Liver (tissue), 3 donors: Measurements from ENCODE around the gene TMTC2.

Experiments
- ATF3 ChIP-seq: IDR thresholded peaks from 2 replicates; pipeline ENCODE4 v1.6.1; 2016; ENCODE audit warnings: antibody characterized with exemption
- CTCF ChIP-seq: fragments of 150-350 bp; IDR thresholded peaks from 2 replicates; pipeline ENCODE4 v1.5.1; 2017; ENCODE audit warnings: improper control_type of control experiment, low read depth, low read length; ENCODE audit not compliant: missing input control
- GABPA ChIP-seq, 2 donors: IDR thresholded peaks in 1 of 2; conservative IDR thresholded peaks in 1 of 2; 2 replicates each; pipeline ENCODE4 v1.6.1; 2016; ENCODE audit warnings: antibody characterized with exemption in 2 of 2, mild to moderate bottlenecking in 1 of 2, moderate library complexity in 1 of 2
- HNF4G ChIP-seq: IDR thresholded peaks from 2 replicates; pipeline ENCODE4 v1.6.1; 2016; ENCODE audit warnings: antibody characterized with exemption
- JUND ChIP-seq, 2 donors: IDR thresholded peaks; 2 replicates each; pipeline ENCODE4 v1.6.1; 2016; ENCODE audit warnings: antibody characterized with exemption in 2 of 2
- MAX ChIP-seq: IDR thresholded peaks from 2 replicates; pipeline ENCODE4 v1.6.1; 2016; ENCODE audit warnings: antibody characterized with exemption
- NR2F2 ChIP-seq: IDR thresholded peaks from 2 replicates; pipeline ENCODE4 v1.6.1; 2016; ENCODE audit warnings: antibody characterized with exemption
- RAD21 ChIP-seq, 2 donors: IDR thresholded peaks; 2 replicates each; pipeline ENCODE4 v1.6.1; 2016; ENCODE audit warnings: antibody characterized with exemption in 2 of 2, mild to moderate bottlenecking in 2 of 2
- REST ChIP-seq: IDR thresholded peaks from 2 replicates; pipeline ENCODE4 v1.6.1; 2016; ENCODE audit warnings: antibody characterized with exemption, mild to moderate bottlenecking
- SP1 ChIP-seq: IDR thresholded peaks from 2 replicates; pipeline ENCODE4 v1.6.1; 2018; ENCODE audit warnings: antibody characterized with exemption, mild to moderate bottlenecking
- TAF1 ChIP-seq: conservative IDR thresholded peaks from 2 replicates; pipeline ENCODE4 v1.6.1; 2016; ENCODE audit warnings: antibody characterized with exemption, mild to moderate bottlenecking
- YY1 ChIP-seq: IDR thresholded peaks from 2 replicates; pipeline ENCODE4 v1.6.1; 2016; ENCODE audit warnings: antibody characterized with exemption, mild to moderate bottlenecking
- ZBTB33 ChIP-seq: IDR thresholded peaks from 2 replicates; pipeline ENCODE4 v1.6.1; 2016; ENCODE audit warnings: antibody characterized with exemption
- donor health status: healthy.
- donor health status: healthy.

- TF ChIP-seq CTCF (no peak), SP1 (no peak), JUND (IDR thresholded peaks at IDR 0.05) (no peak), ATF3 (no peak), RAD21 (IDR thresholded peaks at IDR 0.05) (no peak), TAF1 (no peak), GABPA (IDR thresholded peaks at IDR 0.05 in 1 of 2, conservative IDR thresholded peaks at IDR 0.05 in 1 of 2) (no peak), HNF4G (no peak), MAX (no peak), YY1 (no peak), NR2F2 (no peak), ZBTB33 (no peak), REST (no peak)
Observed at GRCh38 chr12:83083616-83084015, 396.9 kb downstream of the TMTC2 start.
